HepG2 (cell line): ENCODE measurements around the gene SIX4. TPM values are rescaled to one million over a fixed set of nuclear protein-coding genes. Genes with fewer than 3 reads are reported as not detected.

Source experiments
- ASH2L ChIP-seq: fragments of 300-600, 200-600 bp; sonication (generic); IDR thresholded peaks from 2 replicates; pipeline ENCODE4 v1.7.0; 2017; ENCODE audit warnings: low read depth, mild to moderate bottlenecking, moderate library complexity, mixed read lengths, low read length; ENCODE audit not compliant: insufficient read length
- CTCF ChIP-seq: sonication (generic); formaldehyde crosslinking; IDR thresholded peaks from 2 replicates; pipeline ENCODE4 v1.5.0; 2020; ENCODE audit warnings: mild to moderate bottlenecking, missing genetic modification reagents, moderate library complexity
- ELF3 ChIP-seq: IDR thresholded peaks from 2 replicates; pipeline ENCODE4 v1.6.1; 2016; ENCODE audit warnings: missing genetic modification reagents, missing compliant biosample characterization
- HES4 ChIP-seq: sonication (generic); formaldehyde crosslinking; IDR thresholded peaks from 2 replicates; pipeline ENCODE4 v1.9.0; 2021; ENCODE audit warnings: mild to moderate bottlenecking, missing genetic modification reagents, borderline replicate concordance
- HNF4A ChIP-seq: sonication (generic); formaldehyde crosslinking; IDR thresholded peaks from 2 replicates; pipeline ENCODE4 v1.4.0; 2020; ENCODE audit warnings: missing genetic modification reagents
- KAT2B ChIP-seq: fragments of 150-350 bp; IDR thresholded peaks from 2 replicates; pipeline ENCODE4 v1.6.1; 2014; ENCODE audit warnings: low read depth, low read length, borderline replicate concordance
- NCOR1 ChIP-seq: fragments of 200-600 bp; sonication (generic); IDR thresholded peaks from 2 replicates; pipeline ENCODE4 v1.7.0; 2017; ENCODE audit warnings: antibody characterized with exemption, low read length, borderline replicate concordance
- NONO ChIP-seq, 2 experiments: fragments of 450-650 bp in 1 of 2; sonication (generic) in 1 of 2; formaldehyde crosslinking in 1 of 2; IDR thresholded peaks in 1 of 2; conservative IDR thresholded peaks in 1 of 2; 2 replicates each; pipeline versions ENCODE4 v1.6.1 to v1.8.0; 2017 to 2022; ENCODE audit warnings: mild to moderate bottlenecking in 1 of 2, missing genetic modification reagents in 1 of 2, moderate library complexity in 1 of 2
- NR2F2 ChIP-seq: IDR thresholded peaks from 2 replicates; pipeline ENCODE4 v1.6.1; 2012; ENCODE audit warnings: low read depth, inconsistent platforms, borderline replicate concordance
- PRMT3 ChIP-seq: sonication (generic); formaldehyde crosslinking; IDR thresholded peaks from 2 replicates; pipeline ENCODE4 v1.8.1; 2022; ENCODE audit warnings: low read depth, mild to moderate bottlenecking, moderate library complexity, missing genetic modification reagents, borderline replicate concordance
- RFX1 ChIP-seq: fragments of 450-650 bp; IDR thresholded peaks from 2 replicates; pipeline ENCODE4 v1.6.1; 2017
- RXRA ChIP-seq: sonication (generic); formaldehyde crosslinking; IDR thresholded peaks from 2 replicates; pipeline ENCODE4 v1.5.1; 2020; ENCODE audit warnings: missing genetic modification reagents
- SALL1 ChIP-seq: sonication (generic); formaldehyde crosslinking; IDR thresholded peaks from 2 replicates; pipeline ENCODE4 v1.8.0; 2022; ENCODE audit warnings: mild to moderate bottlenecking, missing genetic modification reagents
- SAP130 ChIP-seq: IDR thresholded peaks from 2 replicates; pipeline ENCODE4 v1.6.1; 2016; ENCODE audit warnings: low read depth
- TBL1XR1 ChIP-seq: fragments of 150-350 bp; IDR thresholded peaks from 2 replicates; pipeline ENCODE4 v1.6.1; 2014; ENCODE audit warnings: borderline replicate concordance, low read length; ENCODE audit not compliant: partially characterized antibody
- TEF ChIP-seq: sonication (generic); formaldehyde crosslinking; IDR thresholded peaks from 2 replicates; pipeline ENCODE4 v1.5.0; 2020; ENCODE audit warnings: missing genetic modification reagents
- ZFAT ChIP-seq: sonication (generic); formaldehyde crosslinking; conservative IDR thresholded peaks from 2 replicates; pipeline ENCODE4 v1.8.1; 2023; ENCODE audit warnings: missing genetic modification reagents, inconsistent platforms
- ZFP37 ChIP-seq: sonication (generic); formaldehyde crosslinking; IDR thresholded peaks from 2 replicates; pipeline ENCODE4 v1.4.0; 2020; ENCODE audit warnings: missing genetic modification reagents, borderline replicate concordance
- ZMYM2 ChIP-seq: sonication (generic); formaldehyde crosslinking; IDR thresholded peaks from 2 replicates; pipeline ENCODE4 v1.8.0; 2022; ENCODE audit warnings: mild to moderate bottlenecking, missing genetic modification reagents
- ZNF264 ChIP-seq: sonication (generic); formaldehyde crosslinking; IDR thresholded peaks from 2 replicates; pipeline ENCODE4 v1.4.0; 2020; ENCODE audit warnings: missing genetic modification reagents
- ZNF446 ChIP-seq: sonication (generic); formaldehyde crosslinking; IDR thresholded peaks from 2 replicates; pipeline ENCODE4 v1.5.0; 2020; ENCODE audit warnings: mild to moderate bottlenecking, missing genetic modification reagents
- ZNF510 ChIP-seq: sonication (generic); formaldehyde crosslinking; IDR thresholded peaks from 2 replicates; pipeline ENCODE4 v1.4.0; 2020; ENCODE audit warnings: low read depth, mild to moderate bottlenecking, missing genetic modification reagents
- ZNF614 ChIP-seq: IDR thresholded peaks from 2 replicates; pipeline ENCODE4 v1.6.1; 2018; ENCODE audit warnings: missing biosample characterization, missing genetic modification reagents, inconsistent platforms, borderline replicate concordance
- ZNF644 ChIP-seq: IDR thresholded peaks from 2 replicates; pipeline ENCODE4 v1.6.1; 2016; ENCODE audit warnings: low read depth
- ZNF749 ChIP-seq: sonication (generic); formaldehyde crosslinking; IDR thresholded peaks from 2 replicates; pipeline ENCODE4 v1.8.0; 2022; ENCODE audit warnings: mild to moderate bottlenecking, missing genetic modification reagents, moderate library complexity, borderline replicate concordance
- polyA plus RNA-seq, 8 experiments: library from polyadenylated mRNA; depleted of rRNA in 3 of 8; stranded (reverse) in 7 of 8; unstranded in 1 of 8; fragments of >200 nt; fragmentation: Illumina TruSeq in 4 of 8; extraction: Trizol in 4 of 8; gene quantifications; 2 replicates each; pipeline versions ENCODE4 v1.2.1 to v1.2.3, GENCODE V29; 2011 to 2016; ENCODE audit warnings: low read depth in 4 of 8, missing spikeins in 1 of 8, mixed read lengths in 1 of 8; ENCODE audit not compliant: insufficient read depth in 1 of 8
- total RNA-seq, 5 experiments: library from RNA; depleted of rRNA; stranded (reverse); fragments of >200 nt; fragmentation: Illumina TruSeq; extraction: Trizol; gene quantifications; 2 replicates each; pipeline ENCODE4 v1.2.3, GENCODE V29; 2016; ENCODE audit warnings: low read depth in 1 of 5
- TF ChIP-seq, protein P1 (sequence below): IDR thresholded peaks from 2 replicates; pipeline ENCODE4 v1.6.1; 2012; ENCODE audit warnings: low read depth, low read length, improper control_type of control experiment
- TF ChIP-seq, protein P2 (sequence below): sonication (generic); formaldehyde crosslinking; conservative IDR thresholded peaks from 2 replicates; pipeline ENCODE4 v1.8.1; 2023; ENCODE audit warnings: missing genetic modification reagents

The SIX4 gene
- total and polyA plus RNA-seq, 2 of the 13 experiments (the other 11 are each of a cell fraction or from before 2014, with no cell fraction given): 5.0 to 6.0 TPM

DNA sequence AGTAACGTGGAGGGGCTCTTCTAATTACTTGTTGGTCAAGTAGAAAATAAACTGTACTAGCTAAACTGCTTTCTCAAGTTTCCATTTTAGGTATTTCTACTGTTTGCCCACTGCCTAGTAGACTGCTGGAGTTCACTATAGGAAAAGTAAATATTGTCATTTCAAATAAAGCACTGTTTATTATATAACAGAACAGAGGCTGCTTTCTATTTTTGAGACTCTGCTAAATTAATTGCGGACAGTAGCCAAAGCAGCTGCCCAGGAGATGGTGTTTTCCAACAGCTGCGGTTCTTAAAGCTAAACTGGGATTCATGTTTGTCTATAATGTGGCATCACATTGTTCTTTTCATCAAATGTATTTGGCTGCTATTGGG is 59.0 kb downstream of the SIX4 start (continued):
- TF ChIP-seq SALL1 (peak; percentile 31; the same call in 1 of the 2 replicates), ZFP37 (CRISPR knock-in tag) (no peak), ASH2L (peak; percentile 44), CTCF (CRISPR knock-in tag) (0 out of 2 replicates have a peak, but pooled peaks have one; percentile 9), ZNF264 (0 out of 2 replicates have a peak, but pooled peaks have one; percentile 9), ELF3 (no peak; the same call in 1 of the 2 replicates), ZNF614 (no peak; the same call in 1 of the 2 replicates), ZMYM2 (0 out of 2 replicates have a peak, but pooled peaks have one; percentile 29), KAT2B (no peak), RFX1 (no peak), ZNF749 (CRISPR knock-in tag) (no peak), ZFAT (CRISPR knock-in tag) (no peak), HES4 (CRISPR knock-in tag) (no peak), NR2F2 (peak; percentile 52; the same call in 1 of the 2 replicates), ZNF510 (0 out of 2 replicates have a peak, but pooled peaks have one; percentile 39), ZNF446 (CRISPR knock-in tag) (no peak), TBL1XR1 (peak; percentile 75), SAP130 (CRISPR knock-in tag) (peak; percentile 82), RXRA (no peak), TEF (CRISPR knock-in tag) (no peak), ZNF644 (CRISPR knock-in tag) (peak; percentile 50), HNF4A (CRISPR knock-in tag) (0 out of 2 replicates have a peak, but pooled peaks have one; percentile 16), NONO (IDR thresholded peaks at IDR 0.05) (no peak), NONO (CRISPR knock-in tag; conservative IDR thresholded peaks at IDR 0.05) (no peak), PRMT3 (CRISPR knock-in tag) (no peak), NCOR1 (0 out of 2 replicates have a peak, but pooled peaks have one; percentile 48)
- TF ChIP-seq, protein P1, sequence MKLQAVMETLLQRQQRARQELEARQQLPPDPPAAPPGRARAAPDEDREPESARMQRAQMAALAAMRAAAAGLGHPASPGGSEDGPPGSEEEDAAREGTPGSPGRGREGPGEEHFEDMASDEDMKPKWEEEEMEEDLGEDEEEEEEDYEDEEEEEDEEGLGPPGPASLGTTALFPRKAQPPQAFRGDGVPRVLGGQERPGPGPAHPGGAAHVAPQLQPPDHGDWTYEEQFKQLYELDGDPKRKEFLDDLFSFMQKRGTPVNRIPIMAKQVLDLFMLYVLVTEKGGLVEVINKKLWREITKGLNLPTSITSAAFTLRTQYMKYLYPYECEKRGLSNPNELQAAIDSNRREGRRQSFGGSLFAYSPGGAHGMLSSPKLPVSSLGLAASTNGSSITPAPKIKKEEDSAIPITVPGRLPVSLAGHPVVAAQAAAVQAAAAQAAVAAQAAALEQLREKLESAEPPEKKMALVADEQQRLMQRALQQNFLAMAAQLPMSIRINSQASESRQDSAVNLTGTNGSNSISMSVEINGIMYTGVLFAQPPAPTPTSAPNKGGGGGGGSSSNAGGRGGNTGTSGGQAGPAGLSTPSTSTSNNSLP: peak; percentile 65; the same call in 1 of the 2 replicates
- TF ChIP-seq, protein P2, sequence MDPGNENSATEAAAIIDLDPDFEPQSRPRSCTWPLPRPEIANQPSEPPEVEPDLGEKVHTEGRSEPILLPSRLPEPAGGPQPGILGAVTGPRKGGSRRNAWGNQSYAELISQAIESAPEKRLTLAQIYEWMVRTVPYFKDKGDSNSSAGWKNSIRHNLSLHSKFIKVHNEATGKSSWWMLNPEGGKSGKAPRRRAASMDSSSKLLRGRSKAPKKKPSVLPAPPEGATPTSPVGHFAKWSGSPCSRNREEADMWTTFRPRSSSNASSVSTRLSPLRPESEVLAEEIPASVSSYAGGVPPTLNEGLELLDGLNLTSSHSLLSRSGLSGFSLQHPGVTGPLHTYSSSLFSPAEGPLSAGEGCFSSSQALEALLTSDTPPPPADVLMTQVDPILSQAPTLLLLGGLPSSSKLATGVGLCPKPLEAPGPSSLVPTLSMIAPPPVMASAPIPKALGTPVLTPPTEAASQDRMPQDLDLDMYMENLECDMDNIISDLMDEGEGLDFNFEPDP (CRISPR knock-in tag): no peak
